ENCODE results near the gene GABRD. TPM values are rescaled to one million over a fixed set of nuclear protein-coding genes. Genes with fewer than 3 reads are reported as not detected.

GABRD gene
- total RNA-seq, 1 donor from 2014 or later: not detected

DNA sequence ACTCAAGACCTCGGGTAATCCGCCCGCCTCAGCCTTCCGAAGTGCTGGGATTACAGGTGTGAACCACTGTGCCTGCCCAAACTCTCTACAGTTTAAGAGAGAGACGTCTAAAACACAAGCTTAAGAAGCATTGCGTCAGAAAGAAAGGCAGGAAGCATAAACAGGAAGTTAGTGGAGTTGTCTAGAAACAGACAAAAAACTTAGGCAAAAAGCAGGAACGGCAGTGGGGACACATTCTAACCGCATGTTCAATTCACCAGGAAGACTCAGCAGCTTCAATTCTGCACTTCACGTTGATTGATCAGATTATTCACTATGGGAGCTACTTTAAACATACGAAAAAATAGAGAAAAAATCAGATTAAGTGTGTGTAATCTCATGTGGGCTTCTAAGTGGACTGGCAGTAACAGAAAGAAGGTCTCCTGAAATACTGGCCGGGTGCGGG lies 22.9 kb upstream of the GABRD start:
- no peak overlapping the region for H3K4me3 ChIP-seq
- no peak for TF ChIP-seq CTCF (IDR thresholded peaks at IDR 0.05)
- no peaks in the 10 kb centered on the region for H3K27me3 ChIP-seq
- no peak for DNase-seq (ENCODE audit: low spot score in 2 of 2)
- H3K36me3 ChIP-seq: no peaks in the 10 kb centered on the region
- no peak overlapping the region for H3K27ac ChIP-seq
- no peaks in the 10 kb centered on the region for H3K9me3 ChIP-seq
- no peaks in the 10 kb centered on the region for H3K4me1 ChIP-seq
- intact Hi-C loops (cut with DNase I): no loop called here

- Histone ChIP-seq H3K4me3 (no peak overlapping the region), H3K36me3 (no peaks in the 10 kb centered on the region), H3K27ac (no peak overlapping the region), H3K27me3 (no peaks in the 10 kb centered on the region), H3K9me3 (no peaks in the 10 kb centered on the region), H3K4me1 (no peaks in the 10 kb centered on the region)
- intact Hi-C loops (cut with DNase I): no loop called here
- no peak for DNase-seq (ENCODE audit: low spot score in 2 of 2)
- TF ChIP-seq CTCF (IDR thresholded peaks at IDR 0.05): no peak
Measured at GRCh38 chr1:1997576-1997975, 21.6 kb upstream of the GABRD start.

GRCh38 chr1:2000432-2000831 lies 18.7 kb upstream of the GABRD start:
- Histone ChIP-seq H3K9me3 (no peaks in the 10 kb centered on the region), H3K36me3 (no peaks in the 10 kb centered on the region), H3K4me3 (no peak overlapping the region), H3K4me1 (no peaks in the 10 kb centered on the region), H3K27me3 (peaks cover 5% of the 10 kb centered on the region), H3K27ac (no peak overlapping the region)
- intact Hi-C loops (cut with DNase I): no loop called here
- no peak for DNase-seq (ENCODE audit: low spot score in 2 of 2)
- TF ChIP-seq CTCF (IDR thresholded peaks at IDR 0.05): no peak

DNA sequence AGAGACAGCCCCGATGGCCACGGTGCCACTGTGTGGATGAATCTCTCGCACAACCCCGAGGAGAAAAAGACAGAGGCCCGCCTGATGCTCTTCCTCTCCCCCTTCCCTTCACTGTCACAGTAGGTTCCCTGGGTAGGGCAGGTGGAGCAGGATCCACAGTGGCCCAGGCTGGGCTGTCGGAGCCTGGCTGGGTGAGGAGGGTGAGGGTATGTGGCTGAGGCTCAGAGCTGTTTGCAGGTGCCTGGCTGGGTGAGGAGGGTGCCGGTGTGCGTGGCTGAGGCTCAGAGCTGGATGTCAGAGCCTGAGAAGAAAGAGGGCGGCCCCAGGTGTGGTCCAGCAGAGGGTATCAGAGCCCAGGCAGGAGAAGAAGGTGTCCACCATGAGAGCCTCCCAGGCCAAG lies 18.3 kb upstream of the GABRD start:
- Histone ChIP-seq H3K4me1 (no peaks in the 10 kb centered on the region), H3K4me3 (no peak overlapping the region), H3K9me3 (no peaks in the 10 kb centered on the region), H3K27me3 (peaks cover 5% of the 10 kb centered on the region), H3K27ac (no peak overlapping the region), H3K36me3 (no peaks in the 10 kb centered on the region)
- TF ChIP-seq CTCF (IDR thresholded peaks at IDR 0.05): no peak
- intact Hi-C loops (cut with DNase I): no loop called here
- no peak for DNase-seq (ENCODE audit: low spot score in 2 of 2)

DNA sequence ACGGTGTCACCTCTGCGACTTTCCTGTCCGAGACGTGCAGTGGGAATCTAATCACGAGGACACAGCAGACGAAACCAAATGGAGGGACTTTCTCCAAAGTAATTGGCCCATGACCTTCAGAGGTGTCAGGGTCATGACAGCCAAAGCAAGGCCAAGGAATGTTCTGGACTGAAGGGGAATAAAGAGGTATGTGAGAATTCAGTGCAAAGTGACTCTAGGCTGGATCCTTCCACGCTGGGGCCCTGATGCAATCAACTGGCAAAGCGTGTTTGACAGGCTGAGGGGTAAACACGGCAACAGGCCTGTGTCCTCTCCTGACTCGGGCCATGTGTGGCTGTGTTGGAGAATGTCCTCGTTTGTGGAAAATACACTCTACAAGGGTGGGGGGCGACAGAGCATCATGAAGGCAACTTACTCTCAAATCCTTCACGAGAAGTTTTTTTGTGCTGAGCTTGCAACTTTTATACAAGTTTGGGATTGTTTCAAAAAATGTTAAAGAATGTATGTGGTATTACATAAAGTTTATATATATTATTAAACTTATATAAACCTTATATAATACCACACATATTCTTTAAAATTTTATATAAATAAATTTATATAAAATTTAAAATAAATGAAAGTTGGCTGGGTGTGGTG lies 17.3 kb upstream of the GABRD start:
- H3K9me3 ChIP-seq: no peaks in the 10 kb centered on the region
- TF ChIP-seq CTCF (IDR thresholded peaks at IDR 0.05): no peak
- H3K36me3 ChIP-seq: no peaks in the 10 kb centered on the region
- H3K4me3 ChIP-seq: no peak overlapping the region
- H3K27me3 ChIP-seq: peaks cover 5% of the 10 kb centered on the region
- H3K27ac ChIP-seq: no peak overlapping the region
- DNase-seq (ENCODE audit: low spot score in 2 of 2): no peak
- H3K4me1 ChIP-seq: no peaks in the 10 kb centered on the region
- intact Hi-C loops (cut with DNase I): no loop called here

Data from ascending aorta (tissue), 2 donors.